ENCODE measurements around the gene RAMP2. TPM values are rescaled to one million over a fixed set of nuclear protein-coding genes. Genes with fewer than 3 reads are reported as not detected.
A peak's percentile ranks its signal among the peaks of the same experiment; 100 is the strongest.

The RAMP2 gene
- polyA plus RNA-seq, 2 of the 4 experiments (the other 2 are of a cell fraction): 0.49 to 0.87 TPM

GRCh38 chr17:42743595-42744282, 17.3 kb upstream of the RAMP2 start:
- peak; percentile 73 for FAIRE-seq
- Histone ChIP-seq H3K4me1 (peaks cover 9% of the 10 kb centered on the region; the same call in 2 of the 3 replicates), H3K9me3 (peaks cover 7% of the 10 kb centered on the region; the same call in 1 of the 3 replicates), H3K4me3 (peak overlapping the region; percentile 55), H3K4me2 (peak overlapping the region; percentile 89), H3K27ac (peak overlapping the region; percentile 79 to 91)
- ATAC-seq: peak; percentile 56 to 68
- no peak for TF ChIP-seq CHD2 (IDR thresholded peaks at IDR 0.05; ENCODE audit: low read length, partially characterized antibody)
- TF ChIP-seq CBX8 (IDR thresholded peaks at IDR 0.05): no peak
- TF ChIP-seq RFX5 (IDR thresholded peaks at IDR 0.05): no peak
- TF ChIP-seq POLR2AphosphoS2 (conservative IDR thresholded peaks at IDR 0.05; ENCODE audit: low read length): no peak
- TF ChIP-seq RAD21 (conservative IDR thresholded peaks at IDR 0.05 in 1 of 2, IDR thresholded peaks at IDR 0.05 in 1 of 2): peak in 1 of 2 experiments; percentile 9; a peak in 1 of 5 replicates
- TF ChIP-seq NR3C1 (IDR thresholded peaks at IDR 0.05): no peak
- peak in 1 of 2 experiments; percentile 61 for DNase-seq (ENCODE audit: low read depth in 1 of 2, low spot score in 1 of 2)
- ChIA-PET CTCF (interaction anchor here (0.6 to 2.3 kb wide), 14 partner anchors 12 to 216 kb away, joined by 3 to 10 read pairs (median 6); partner anchors contain the start of genes BECN1, PSMC3IP and RAMP2), POLR2A (interaction anchor here (1.0 kb wide), 1 partner anchor 30 kb away, joined by 5 read pairs; the partner anchor contains the start of gene VPS25)
- WGBS (ENCODE audit: missing lambda C conversion rate): 78% methylated on average over 10 of the region's 10 CpGs

- POLR2A ChIA-PET: interaction anchor here (1.0 kb wide), 1 partner anchor 29 kb away, joined by 5 read pairs; the partner anchor contains the start of gene VPS25
- peak; percentile 80 for DNase-seq (ENCODE audit: low read depth in 1 of 2, low spot score in 1 of 2)
Measured at GRCh38 chr17:42744283-42744805, 16.7 kb upstream of the RAMP2 start.

More at GRCh38 chr17:42744283-42744805, 16.7 kb upstream of the RAMP2 start:
- no peak for FAIRE-seq
- H3K4me3 ChIP-seq: peak overlapping the region; percentile 55
- peaks cover 9% of the 10 kb centered on the region; the same call in 2 of the 3 replicates for H3K4me1 ChIP-seq
- H3K9me3 ChIP-seq: peaks cover 7% of the 10 kb centered on the region; the same call in 1 of the 3 replicates
- TF ChIP-seq CTCF (IDR thresholded peaks at IDR 0.05) (no peak), MAX (IDR thresholded peaks at IDR 0.05) (peak; percentile 86), BHLHE40 (IDR thresholded peaks at IDR 0.05; ENCODE audit: low read depth, low read length) (peak; percentile 92), USF2 (IDR thresholded peaks at IDR 0.05) (peak; percentile 48), PHF8 (IDR thresholded peaks at IDR 0.05; ENCODE audit: borderline replicate concordance, low read depth) (0 out of 2 replicates have a peak, but pooled peaks have one; percentile 55), ZC3H11A (IDR thresholded peaks at IDR 0.05) (no peak)
- peak; percentile 91 to 93 for ATAC-seq
- CTCF ChIA-PET: interaction anchor here (1.0 to 2.3 kb wide), 5 partner anchors 12 to 167 kb away, joined by 3 to 10 read pairs (median 9); partner anchors contain the start of genes BECN1 and PSMC3IP
- H3K27ac ChIP-seq: peak overlapping the region; percentile 79 to 91
- 3% methylated on average over 18 of the region's 32 CpGs for WGBS (ENCODE audit: missing lambda C conversion rate)
- H3K4me2 ChIP-seq: peak overlapping the region; percentile 89

Measured in A549 (cell line).